Hepatocyte (in vitro differentiated cells): ENCODE results near the gene RTN3. TPM values are rescaled to one million over a fixed set of nuclear protein-coding genes. Genes with fewer than 3 reads are reported as not detected.
"Not testable (repeated sequence)": the region's sequence is repeated elsewhere in the genome, so short reads cannot be mapped to it uniquely, and the experiment has no call there.

ENCODE experiments used
- DNase-seq: peaks from one replicate; pipeline ENCODE4 v3.0.0-alpha.2; 2016; ENCODE audit warnings: low spot score
- H2AFZ ChIP-seq: fragments of 200-600 bp; sonication (generic); 2 replicates; pipeline ENCODE4 v1.6.0; 2016; ENCODE audit warnings: antibody characterized with exemption, mild to moderate bottlenecking
- H3K27ac ChIP-seq: fragments of 200-600 bp; sonication (generic); 2 replicates; pipeline ENCODE4 v1.5.1; 2016; ENCODE audit warnings: mild to moderate bottlenecking
- H3K27me3 ChIP-seq: fragments of 200-600 bp; sonication (generic); 2 replicates; pipeline ENCODE4 v1.6.1; 2016
- H3K36me3 ChIP-seq: fragments of 200-600 bp; sonication (generic); replicated peaks from 2 replicates; pipeline ENCODE4 v1.5.1; 2016; ENCODE audit warnings: low read depth; ENCODE audit not compliant: insufficient read depth
- H3K4me1 ChIP-seq: fragments of 200-600 bp; sonication (generic); 2 replicates; pipeline ENCODE4 v1.5.1; 2016; ENCODE audit warnings: mild to moderate bottlenecking, moderate library complexity; ENCODE audit not compliant: insufficient read depth
- H3K4me2 ChIP-seq: fragments of 200-600 bp; sonication (generic); 2 replicates; pipeline ENCODE4 v1.6.0; 2016
- H3K4me3 ChIP-seq: fragments of 200-600 bp; sonication (generic); 2 replicates; pipeline ENCODE4 v1.5.1; 2016; ENCODE audit warnings: mild to moderate bottlenecking
- H3K79me2 ChIP-seq: fragments of 200-600 bp; sonication (generic); 2 replicates; pipeline ENCODE4 v1.6.0; 2017; ENCODE audit warnings: mild to moderate bottlenecking
- H3K9me2 ChIP-seq: fragments of 200-600 bp; sonication (generic); replicated peaks from 2 replicates; pipeline ENCODE4 v1.6.0; 2017; ENCODE audit warnings: mild to moderate bottlenecking; ENCODE audit not compliant: insufficient read depth
- H3K9me3 ChIP-seq: fragments of 200-600 bp; sonication (generic); 2 replicates; pipeline ENCODE4 v1.5.1; 2016; ENCODE audit warnings: low read depth, mild to moderate bottlenecking
- H4K20me1 ChIP-seq: fragments of 200-600 bp; sonication (generic); 2 replicates; pipeline ENCODE4 v1.6.0; 2016; ENCODE audit warnings: mild to moderate bottlenecking; ENCODE audit not compliant: insufficient read depth, poor library complexity, severe bottlenecking
- EZH2 ChIP-seq: fragments of 200-600 bp; sonication (generic); IDR thresholded peaks from 2 replicates; pipeline ENCODE4 v1.6.1; 2016; ENCODE audit warnings: antibody characterized with exemption, mild to moderate bottlenecking, borderline replicate concordance
- EZH2phosphoT487 ChIP-seq: fragments of 200-600 bp; sonication (generic); IDR thresholded peaks from one replicate; pipeline ENCODE4 v1.6.1; 2018; ENCODE audit warnings: antibody characterized with exemption, mild to moderate bottlenecking, low read depth, moderate library complexity; ENCODE audit not compliant: unreplicated experiment, severe bottlenecking
- WGBS: methylation state at CpG from one replicate; pipeline ENCODE4 v1.1.6; 2016; ENCODE audit warnings: low lambda C conversion rate; ENCODE audit errors: missing lambda C conversion rate; 5-methylcytosine and 5-hydroxymethylcytosine counted together
- polyA plus RNA-seq: library from polyadenylated mRNA; unstranded; fragments of >200 nt; fragmentation: Nextera tagmentation; extraction: Ambion mirVana; gene quantifications from 2 replicates; pipeline ENCODE4 v1.2.1, GENCODE V29; 2016
- total RNA-seq: library from RNA; depleted of rRNA; stranded (reverse); fragments of >200 nt; gene quantifications from 2 replicates; pipeline ENCODE4 v1.2.3, GENCODE V29; 2014
- TF ChIP-seq, protein P1 (sequence below): fragments of 200-600 bp; sonication (generic); IDR thresholded peaks from 2 replicates; pipeline ENCODE4 v1.5.1; 2016; ENCODE audit warnings: antibody characterized with exemption, mild to moderate bottlenecking; ENCODE audit not compliant: poor library complexity

Gene RTN3
- total and polyA plus RNA-seq, 2 experiments from 2014 or later = 84.0 to 89.9 TPM

DNA sequence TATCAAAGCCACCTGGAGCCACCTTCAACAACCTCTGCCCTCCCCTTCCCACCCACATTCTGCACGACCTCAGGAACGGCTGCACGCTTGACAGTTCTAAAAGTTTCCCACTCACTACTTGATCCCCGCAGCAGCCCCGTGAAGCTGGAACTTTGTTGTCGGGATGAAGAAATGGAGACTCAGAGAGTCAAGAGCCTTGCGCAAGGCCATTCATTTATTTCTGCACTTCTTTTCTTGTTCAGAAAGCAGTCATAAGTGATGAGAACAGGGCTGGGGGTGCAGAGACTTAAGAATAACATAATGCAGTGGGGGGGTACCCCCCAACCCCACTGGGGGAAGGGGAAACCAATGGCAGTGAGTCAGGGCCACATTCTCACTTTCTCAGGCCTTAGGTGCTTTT lies 89.5 kb downstream of the RTN3 start:
- Histone ChIP-seq H2AFZ (no peak overlapping the region), H3K36me3 (no peaks in the 10 kb centered on the region), H4K20me1 (peaks cover 20% of the 10 kb centered on the region), H3K4me2 (no peak overlapping the region), H3K79me2 (peaks cover 29% of the 10 kb centered on the region), H3K4me1 (peaks cover 25% of the 10 kb centered on the region), H3K9me2 (no peaks in the 10 kb centered on the region), H3K4me3 (no peak overlapping the region), H3K9me3 (no peaks in the 10 kb centered on the region), H3K27me3 (peaks cover 2% of the 10 kb centered on the region), H3K27ac (no peak overlapping the region)
- 79% methylated on average over 7 of the region's 7 CpGs for WGBS
- no peak for TF ChIP-seq EZH2phosphoT487
- TF ChIP-seq EZH2 = no peak
- TF ChIP-seq, protein P1, sequence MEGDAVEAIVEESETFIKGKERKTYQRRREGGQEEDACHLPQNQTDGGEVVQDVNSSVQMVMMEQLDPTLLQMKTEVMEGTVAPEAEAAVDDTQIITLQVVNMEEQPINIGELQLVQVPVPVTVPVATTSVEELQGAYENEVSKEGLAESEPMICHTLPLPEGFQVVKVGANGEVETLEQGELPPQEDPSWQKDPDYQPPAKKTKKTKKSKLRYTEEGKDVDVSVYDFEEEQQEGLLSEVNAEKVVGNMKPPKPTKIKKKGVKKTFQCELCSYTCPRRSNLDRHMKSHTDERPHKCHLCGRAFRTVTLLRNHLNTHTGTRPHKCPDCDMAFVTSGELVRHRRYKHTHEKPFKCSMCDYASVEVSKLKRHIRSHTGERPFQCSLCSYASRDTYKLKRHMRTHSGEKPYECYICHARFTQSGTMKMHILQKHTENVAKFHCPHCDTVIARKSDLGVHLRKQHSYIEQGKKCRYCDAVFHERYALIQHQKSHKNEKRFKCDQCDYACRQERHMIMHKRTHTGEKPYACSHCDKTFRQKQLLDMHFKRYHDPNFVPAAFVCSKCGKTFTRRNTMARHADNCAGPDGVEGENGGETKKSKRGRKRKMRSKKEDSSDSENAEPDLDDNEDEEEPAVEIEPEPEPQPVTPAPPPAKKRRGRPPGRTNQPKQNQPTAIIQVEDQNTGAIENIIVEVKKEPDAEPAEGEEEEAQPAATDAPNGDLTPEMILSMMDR = no peak
- DNase-seq = no peak

DNA sequence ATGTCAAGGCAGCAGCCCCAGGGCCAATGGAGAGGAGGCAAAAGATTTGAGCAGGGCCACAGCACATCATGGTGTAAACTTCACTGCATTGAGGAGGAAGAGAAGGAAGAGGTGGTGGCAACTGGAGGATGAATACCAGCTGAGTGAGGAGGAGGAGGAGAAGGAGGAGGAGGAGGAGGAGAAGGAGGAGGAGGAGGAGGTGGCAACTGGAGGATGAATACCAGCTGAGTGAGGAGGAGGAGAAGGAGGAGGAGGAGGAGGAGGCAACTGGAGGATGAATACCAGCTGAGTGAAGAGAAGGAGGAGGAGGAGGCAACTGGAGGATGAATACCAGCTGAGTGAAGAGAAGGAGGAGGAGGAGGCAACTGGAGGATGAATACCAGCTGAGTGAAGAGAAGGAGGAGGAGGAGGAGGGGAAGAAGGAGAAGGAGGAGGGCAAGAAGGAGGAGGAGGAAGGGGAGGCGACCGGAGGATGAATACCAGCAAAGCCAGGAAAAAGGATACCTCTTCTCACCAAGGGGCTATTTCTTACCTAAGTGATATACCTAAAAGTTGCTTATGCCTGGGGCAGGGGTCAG lies 90.5 kb downstream of the RTN3 start:
- H2AFZ ChIP-seq, H3K4me2 ChIP-seq: not testable (repeated sequence)

DNA sequence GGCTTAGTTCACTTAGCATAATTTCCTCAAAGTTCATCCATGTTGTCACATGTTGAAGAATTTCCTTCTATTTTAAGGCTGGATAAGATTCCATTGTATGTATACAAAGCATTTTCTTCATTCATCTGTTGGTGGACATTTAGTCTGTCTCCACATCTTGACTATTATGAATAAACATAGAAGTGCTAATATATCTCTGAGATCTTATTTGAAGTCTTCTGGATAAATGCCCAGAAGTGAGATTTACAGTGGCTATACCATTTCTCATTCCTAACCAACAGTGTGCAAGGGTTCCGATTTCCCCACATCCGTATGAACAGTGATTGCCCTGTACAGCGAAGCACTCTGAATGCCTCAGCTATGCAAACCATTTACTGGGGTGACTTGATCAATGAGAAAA lies 93.9 kb downstream of the RTN3 start:
- H3K27me3 ChIP-seq = peaks cover 2% of the 10 kb centered on the region
- H3K27ac ChIP-seq = no peak overlapping the region
- no peak overlapping the region for H2AFZ ChIP-seq
- WGBS = 89% methylated on average over 3 of the region's 3 CpGs
- no peak overlapping the region for H3K4me3 ChIP-seq
- H3K4me2 ChIP-seq = no peak overlapping the region
- H3K9me3 ChIP-seq = no peaks in the 10 kb centered on the region
- DNase-seq = no peak
- no peaks in the 10 kb centered on the region for H4K20me1 ChIP-seq
- no peaks in the 10 kb centered on the region for H3K79me2 ChIP-seq
- H3K9me2 ChIP-seq = no peaks in the 10 kb centered on the region
- no peaks in the 10 kb centered on the region for H3K36me3 ChIP-seq
- TF ChIP-seq, protein P1 = no peak
- TF ChIP-seq EZH2phosphoT487 = no peak
- peaks cover 5% of the 10 kb centered on the region for H3K4me1 ChIP-seq

More for the DNA sequence above, 90.5 kb downstream of the RTN3 start:
- not testable (repeated sequence) for H3K27me3 ChIP-seq, H3K4me3 ChIP-seq, H3K36me3 ChIP-seq, H3K9me2 ChIP-seq, H3K27ac ChIP-seq, H3K9me3 ChIP-seq, DNase-seq
- H3K4me1 ChIP-seq = peaks cover 16% of the 10 kb centered on the region
- H3K79me2 ChIP-seq = peaks cover 20% of the 10 kb centered on the region
- WGBS = 69% methylated on average over 2 of the region's 2 CpGs
- H4K20me1 ChIP-seq = peaks cover 11% of the 10 kb centered on the region

DNA sequence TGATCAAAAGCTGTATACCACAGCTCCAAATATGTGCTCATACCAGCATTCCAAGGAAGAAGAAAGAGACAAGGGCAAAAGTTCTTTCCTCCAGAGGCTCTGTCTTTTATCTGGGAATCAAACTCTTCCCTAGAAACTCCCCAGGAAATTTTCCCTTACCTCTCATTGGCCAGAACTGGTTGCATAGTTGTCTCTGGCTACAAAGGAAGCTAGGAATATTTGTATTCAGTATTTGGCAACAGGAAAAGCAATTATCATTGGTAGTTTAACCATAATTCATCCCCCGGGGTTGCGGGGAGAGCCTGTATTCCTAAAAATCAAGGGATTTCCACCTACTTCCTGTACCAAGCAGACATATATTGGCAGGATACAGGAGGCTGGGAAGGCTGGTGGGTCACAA lies 97.7 kb downstream of the RTN3 start:
- 61% methylated on average over 2 of the region's 2 CpGs for WGBS
- no peak for TF ChIP-seq EZH2phosphoT487
- TF ChIP-seq EZH2 = no peak
- TF ChIP-seq, protein P1 = no peak
- DNase-seq = no peak

More for the DNA sequence above, 97.7 kb downstream of the RTN3 start:
- peaks cover 6% of the 10 kb centered on the region for H3K4me1 ChIP-seq
- H3K9me3 ChIP-seq = no peaks in the 10 kb centered on the region
- H3K27me3 ChIP-seq = no peaks in the 10 kb centered on the region
- no peak overlapping the region for H3K4me3 ChIP-seq
- no peak overlapping the region for H2AFZ ChIP-seq
- H3K9me2 ChIP-seq = no peaks in the 10 kb centered on the region
- no peaks in the 10 kb centered on the region for H3K79me2 ChIP-seq
- H4K20me1 ChIP-seq = no peaks in the 10 kb centered on the region
- no peak overlapping the region for H3K27ac ChIP-seq
- H3K4me2 ChIP-seq = no peak overlapping the region
- H3K36me3 ChIP-seq = no peaks in the 10 kb centered on the region
